ENCODE results near the gene SHOC2. TPM values are rescaled to one million over a fixed set of nuclear protein-coding genes. Genes with fewer than 3 reads are reported as not detected.

Gene SHOC2
- total and polyA plus RNA-seq, 2 of the 13 experiments (the other 11 are each of a cell fraction or from before 2014, with no cell fraction given), result 8.6 to 25.5 TPM

- TF ChIP-seq CEBPZ (IDR thresholded peaks at IDR 0.05; ENCODE audit: low read length) (no peak), PCBP2 (optimal IDR thresholded peaks at IDR 0.05; ENCODE audit: low read depth, low read length, poor library complexity, severe bottlenecking) (no peak), ZBTB44 (CRISPR knock-in tag; IDR thresholded peaks at IDR 0.05) (no peak), NR3C1 (CRISPR knock-in tag; IDR thresholded peaks at IDR 0.05) (no peak), YEATS2 (CRISPR knock-in tag; IDR thresholded peaks at IDR 0.05; ENCODE audit: borderline replicate concordance) (no peak; the same call in 1 of the 2 replicates), RFXAP (CRISPR knock-in tag; IDR thresholded peaks at IDR 0.05; ENCODE audit: borderline replicate concordance) (peak; percentile 67), CENPBD1 (CRISPR knock-in tag; IDR thresholded peaks at IDR 0.05; ENCODE audit: borderline replicate concordance, low read depth) (no peak), FOXC1 (CRISPR knock-in tag; IDR thresholded peaks at IDR 0.05; ENCODE audit: borderline replicate concordance) (peak; percentile 89; the same call in 1 of the 2 replicates), ATRX (CRISPR knock-in tag; IDR thresholded peaks at IDR 0.05; ENCODE audit: borderline replicate concordance) (no peak), ZNF614 (CRISPR knock-in tag; IDR thresholded peaks at IDR 0.05; ENCODE audit: borderline replicate concordance) (no peak), ZNF687 (CRISPR knock-in tag; IDR thresholded peaks at IDR 0.05) (peak; percentile 86), THYN1 (CRISPR knock-in tag; IDR thresholded peaks at IDR 0.05; ENCODE audit: borderline replicate concordance, low read depth) (no peak), ZBTB38 (CRISPR knock-in tag; IDR thresholded peaks at IDR 0.05) (no peak), PRDM10 (CRISPR knock-in tag; IDR thresholded peaks at IDR 0.05; ENCODE audit: low read depth) (no peak), FOXA3 (CRISPR knock-in tag; IDR thresholded peaks at IDR 0.05) (no peak; the same call in 1 of the 2 replicates)
Measured at GRCh38 chr10:110918643-110919348, 608 bp upstream of the SHOC2 start, which contains the start of gene BBIP1 (continued).
